Frontal cortex (tissue), 4 donors: ENCODE results near the gene HBM. TPM values are rescaled to one million over a fixed set of nuclear protein-coding genes. Genes with fewer than 3 reads are reported as not detected.
A peak's percentile ranks its signal among the peaks of the same experiment; 100 is the strongest.
"Not testable (repeated sequence)": the region's sequence is repeated elsewhere in the genome, so short reads cannot be mapped to it uniquely, and the experiment has no call there.

ENCODE experiments used
- DNase-seq, 2 donors: peaks; one replicate each; pipeline ENCODE4 v3.0.0; 2012; ENCODE audit warnings: low spot score in 2 of 2
- FAIRE-seq: peaks from 2 replicates; lab custom pipeline; 2012; peaks lifted over from hg19 to GRCh38; lab: Jason Lieb, UNC
- total RNA-seq: library from RNA; depleted of rRNA; stranded (reverse); fragments of >200 nt; gene quantifications from one replicate; pipeline ENCODE4 v1.2.3, GENCODE V29; 2014
- donor health status: control.
- donor health status: control.
- donor health status: control.

Gene HBM
- total RNA-seq, 1 donor from 2014 or later, result 29.3 TPM

- FAIRE-seq, result no peak
- DNase-seq, result peak in 1 of 2 donors; percentile 58
Observed at GRCh38 chr16:180101-180675, 14.4 kb downstream of the HBM start, which contains the start of gene HBQ1. Gene HBQ1 (plus strand): TSS chr16:180459. CDS start chr16:180487, 28 bp downstream.

- DNase-seq, result peak; percentile 85 to 89
- no peak for FAIRE-seq
Observed at GRCh38 chr16:180681-181564, 15.1 kb downstream of the HBM start.

DNA sequence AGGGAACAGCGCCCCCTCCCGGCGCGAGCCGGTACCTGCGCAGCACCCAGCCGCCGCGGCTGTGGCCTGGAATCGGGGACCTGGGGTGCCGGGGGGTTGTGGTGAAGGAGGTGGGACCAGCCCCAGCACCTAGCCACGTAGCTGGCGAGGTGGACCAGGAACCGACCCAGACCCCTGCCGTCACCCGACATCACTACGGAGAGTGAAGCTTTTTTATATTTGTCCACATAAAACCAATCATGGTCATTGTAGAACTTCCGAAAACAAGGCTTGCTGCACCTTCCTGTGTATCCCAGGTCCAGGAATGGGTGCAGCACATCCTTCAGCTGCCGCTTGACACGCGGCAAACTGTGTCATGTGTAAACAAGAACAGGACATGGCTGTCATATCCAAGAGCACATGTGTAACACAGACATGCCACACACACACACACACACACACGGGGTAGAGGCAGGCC is 15.8 kb downstream of the HBM start:
- FAIRE-seq, result no peak
- DNase-seq, result no peak

DNA sequence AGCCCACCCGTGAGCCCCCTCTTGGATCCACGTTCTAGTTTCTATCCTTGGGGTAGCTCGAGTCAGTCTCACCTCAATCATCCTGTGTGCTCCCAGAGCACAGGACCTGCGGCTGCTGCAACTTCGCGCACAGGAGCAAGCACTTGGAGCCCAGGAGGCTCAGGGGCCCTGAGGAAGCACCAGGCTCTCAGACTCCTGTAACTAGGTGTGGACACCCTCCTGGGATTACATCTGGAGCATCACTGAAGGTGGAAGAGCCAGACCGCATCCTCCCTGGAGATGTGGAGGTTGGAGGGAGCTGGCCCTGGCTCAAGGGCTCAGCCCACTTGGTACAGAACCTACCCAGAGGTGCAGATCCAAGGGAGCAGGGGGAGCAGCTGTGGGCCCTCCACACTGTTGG is 17.2 kb downstream of the HBM start:
- DNase-seq (no peak), FAIRE-seq (no peak)

GRCh38 chr16:185213-185612 is 19.4 kb downstream of the HBM start:
- no peak for FAIRE-seq
- peak in 1 of 2 donors; percentile 9 for DNase-seq

DNA sequence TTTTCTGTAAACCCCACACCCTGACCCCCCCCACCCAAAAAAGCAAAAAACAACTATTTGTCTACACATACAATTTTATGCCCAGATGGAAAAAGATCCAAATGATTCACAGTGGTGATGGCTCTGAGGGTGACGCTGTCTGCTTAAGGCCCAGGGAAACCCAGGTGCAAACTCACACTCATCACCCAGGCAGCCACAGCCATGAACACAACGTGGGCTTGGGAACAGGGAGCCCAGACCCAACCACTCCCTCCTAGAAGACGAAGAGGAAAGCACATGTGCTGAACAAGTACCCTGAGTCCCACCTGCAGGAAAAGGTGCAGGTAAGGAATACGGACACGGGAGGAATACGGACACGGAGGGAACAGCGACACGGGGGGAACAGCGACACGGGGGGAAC is 19.9 kb downstream of the HBM start:
- FAIRE-seq, result no peak
- DNase-seq, result peak in 1 of 2 donors; percentile 3

DNA sequence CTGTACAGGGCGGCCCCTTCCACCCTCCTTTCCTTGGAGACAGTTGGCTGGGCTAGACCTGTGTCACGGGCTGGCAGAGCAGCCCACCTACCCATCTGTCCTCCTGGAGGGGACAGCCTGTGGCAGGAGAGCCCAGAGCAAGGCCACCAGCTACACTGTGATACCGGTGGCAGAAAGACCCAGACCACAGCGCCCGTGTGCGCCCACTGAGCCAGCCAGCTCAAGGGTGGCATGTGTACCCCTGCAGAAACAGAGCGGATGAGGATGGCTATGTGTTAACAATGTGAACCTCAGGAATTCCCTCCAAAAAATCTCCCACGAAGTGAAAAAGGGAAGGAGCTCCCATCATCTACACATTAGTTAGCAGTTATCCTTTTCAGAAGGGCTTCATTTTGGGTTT is 21.6 kb downstream of the HBM start:
- peak in 1 of 2 donors; percentile 5 for DNase-seq
- FAIRE-seq, result no peak

GRCh38 chr16:188674-189073 is 22.9 kb downstream of the HBM start:
- DNase-seq, result no peak
- FAIRE-seq, result no peak

GRCh38 chr16:189604-190186 is 23.9 kb downstream of the HBM start:
- FAIRE-seq, result no peak
- DNase-seq, result no peak

DNA sequence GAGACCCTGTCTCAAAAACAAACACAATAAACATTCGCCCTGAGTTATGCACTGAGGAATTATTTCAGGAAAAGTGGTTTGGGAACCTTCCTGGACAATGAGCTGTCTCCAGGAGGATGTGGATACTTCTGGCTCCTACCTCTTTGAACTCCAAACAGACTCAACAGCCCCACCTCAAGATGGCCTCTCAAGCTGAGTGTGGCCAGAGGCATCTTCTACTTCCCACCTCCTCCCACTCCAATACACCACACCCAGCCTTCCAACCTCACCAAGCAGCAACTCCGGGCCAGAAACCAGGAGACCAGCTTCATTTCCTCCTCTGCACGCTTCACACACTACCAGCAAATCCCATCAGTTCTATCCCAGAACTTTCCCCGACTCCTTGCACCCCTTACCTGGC is 26.1 kb downstream of the HBM start:
- no peak for DNase-seq
- FAIRE-seq, result no peak

DNA sequence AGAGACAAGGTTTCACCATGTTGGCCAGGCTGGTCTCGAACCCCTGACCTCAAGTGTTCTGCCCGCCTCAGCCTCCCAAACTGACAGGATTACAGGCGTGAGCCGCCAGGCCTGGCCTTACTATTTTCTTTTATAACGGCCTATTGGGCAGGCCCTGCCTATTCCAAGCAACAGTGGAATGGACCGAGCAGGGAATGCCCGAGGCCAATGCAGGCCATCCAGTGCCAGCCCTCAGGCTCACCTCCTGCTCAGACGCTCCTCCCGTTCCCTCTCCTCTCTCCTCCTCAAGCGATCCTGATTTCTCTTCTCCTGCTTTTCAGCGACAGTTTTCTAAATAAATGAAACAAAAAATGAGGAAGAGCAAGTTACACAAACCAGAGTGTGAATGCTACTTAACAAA is 26.9 kb downstream of the HBM start:
- DNase-seq, result no peak
- FAIRE-seq, result no peak

DNA sequence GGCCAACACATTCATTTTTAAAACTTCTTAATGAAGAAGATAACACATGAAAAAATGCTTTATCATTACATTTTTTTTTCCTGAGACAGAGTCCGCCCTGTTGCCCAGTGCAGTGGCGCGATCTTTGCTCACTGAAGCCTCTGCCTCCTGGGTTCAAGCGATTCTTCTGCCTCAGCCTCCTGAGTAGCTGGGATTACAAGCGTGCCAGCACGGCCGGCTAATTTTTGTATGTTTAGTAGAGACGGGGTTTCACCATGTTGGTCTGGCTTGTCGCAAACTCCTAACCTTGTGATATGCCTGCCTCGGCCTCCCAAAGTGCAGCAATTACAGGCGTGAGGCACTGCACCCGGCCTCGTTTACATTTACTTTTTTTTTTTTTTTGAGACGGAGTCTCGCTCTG is 27.7 kb downstream of the HBM start:
- DNase-seq (no peak), FAIRE-seq (no peak)

GRCh38 chr16:194516-194915 is 28.7 kb downstream of the HBM start:
- FAIRE-seq, result no peak
- no peak for DNase-seq

GRCh38 chr16:200388-200787 is 34.6 kb downstream of the HBM start:
- FAIRE-seq (no peak), DNase-seq (no peak)

DNA sequence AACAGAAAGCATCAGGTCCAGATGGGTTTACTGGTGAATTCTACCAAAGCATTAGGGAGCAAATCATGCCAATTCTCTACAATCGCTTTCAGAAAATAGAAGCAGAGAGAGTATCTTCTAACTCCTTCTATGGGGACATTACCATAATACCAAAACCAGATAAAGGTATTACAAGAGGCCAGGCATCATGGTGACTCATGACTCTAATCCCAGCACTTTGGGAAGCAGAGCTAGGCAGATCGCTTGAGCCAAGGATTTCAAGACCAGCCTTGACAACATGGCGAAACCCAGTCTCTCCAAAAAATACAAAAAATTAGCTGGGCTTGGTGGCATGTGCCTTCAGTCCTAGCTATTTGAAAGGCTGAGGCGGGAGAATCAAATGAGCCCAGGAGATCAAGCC is 37.5 kb downstream of the HBM start:
- FAIRE-seq, result no peak
- no peak for DNase-seq

DNA sequence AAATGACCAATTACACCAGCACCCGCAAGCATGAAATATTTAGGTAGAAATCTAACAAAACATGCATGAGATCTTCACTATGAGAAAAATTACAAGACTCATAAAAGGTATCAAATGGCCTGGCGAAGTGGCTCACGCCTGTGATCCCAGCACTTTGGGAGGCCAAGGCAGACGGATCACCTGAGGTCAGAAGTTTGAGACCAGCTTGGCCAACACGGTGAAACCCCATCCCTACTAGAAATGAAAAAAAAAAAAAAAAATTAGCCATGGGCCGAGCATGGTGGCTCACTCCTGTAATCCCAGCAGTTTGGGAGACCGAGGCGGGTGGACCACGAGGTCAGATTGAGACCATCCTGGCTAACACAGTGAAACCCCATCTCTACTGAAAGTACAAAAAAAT is 38.3 kb downstream of the HBM start:
- FAIRE-seq, DNase-seq: not testable (repeated sequence)

GRCh38 chr16:209359-209758 is 43.6 kb downstream of the HBM start:
- not testable (repeated sequence) for DNase-seq, FAIRE-seq

DNA sequence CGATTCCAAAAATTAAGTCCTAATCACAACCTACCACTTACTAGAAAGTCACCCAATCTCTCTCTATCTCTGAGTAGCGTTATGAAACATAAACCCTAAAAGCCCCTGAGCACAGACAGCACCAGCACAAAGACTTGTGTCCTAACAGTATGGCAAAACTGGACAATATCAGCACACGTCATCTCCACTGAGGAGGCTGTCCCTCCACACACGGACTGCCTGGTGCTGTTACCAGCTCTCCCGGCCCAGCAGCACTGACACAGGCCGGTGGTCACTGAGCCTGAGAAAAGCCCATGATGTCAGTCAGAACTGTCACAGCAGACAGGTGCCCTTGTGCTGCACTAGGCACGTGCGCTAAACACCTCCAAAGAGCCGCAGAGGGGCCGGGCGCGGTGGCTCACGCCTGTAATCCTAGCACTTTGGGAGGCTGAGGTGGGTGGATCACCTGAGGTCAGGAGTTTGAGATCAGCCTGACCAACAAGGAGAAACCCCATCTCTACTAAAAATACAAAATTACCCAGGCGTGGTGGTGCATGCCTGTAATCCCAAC is 45.9 kb downstream of the HBM start:
- not testable (repeated sequence) for DNase-seq, FAIRE-seq

- DNase-seq, result no peak
- no peak for FAIRE-seq
Observed at GRCh38 chr16:212999-213398, 47.2 kb downstream of the HBM start.
